DOHH2 (cell line): ENCODE results near the gene NAP1L5.
A peak's percentile ranks its signal among the peaks of the same experiment; 100 is the strongest.

ENCODE experiments used
- H3F3A ChIP-seq: fragments of 200-600 bp; sonication (generic), shearing (Covaris generic); 2 replicates; pipeline ENCODE4 v1.6.0; 2016; ENCODE audit warnings: antibody characterized with exemption, mild to moderate bottlenecking; ENCODE audit not compliant: control insufficient read depth, insufficient read depth
- H3K27ac ChIP-seq: fragments of 200-600 bp; sonication (generic); 2 replicates; pipeline ENCODE4 v1.5.1; 2014; ENCODE audit warnings: low read depth, mild to moderate bottlenecking, low read length, moderate library complexity
- H3K27me3 ChIP-seq: fragments of 200-600 bp; sonication (generic); 2 replicates; pipeline ENCODE4 v1.6.1; 2014; ENCODE audit warnings: mild to moderate bottlenecking, low read length, mixed read lengths; ENCODE audit not compliant: control insufficient read depth
- H3K36me3 ChIP-seq: fragments of 200-600 bp; sonication (generic); 2 replicates; pipeline ENCODE4 v1.6.1; 2014; ENCODE audit warnings: mild to moderate bottlenecking, low read length, moderate library complexity, mixed read lengths; ENCODE audit not compliant: control insufficient read depth
- H3K4me1 ChIP-seq: fragments of 200-600 bp; sonication (generic); 2 replicates; pipeline ENCODE4 v1.6.1; 2014; ENCODE audit warnings: mild to moderate bottlenecking, low read length, mixed read lengths; ENCODE audit not compliant: control insufficient read depth
- H3K4me2 ChIP-seq: fragments of 200-600 bp; sonication (generic); 2 replicates; pipeline ENCODE4 v1.6.0; 2014; ENCODE audit warnings: mild to moderate bottlenecking, low read length, moderate library complexity
- H3K4me3 ChIP-seq: fragments of 200-600 bp; sonication (generic); 2 replicates; pipeline ENCODE4 v1.5.1; 2014; ENCODE audit warnings: mild to moderate bottlenecking, low read length, mixed read lengths
- H3K79me2 ChIP-seq: fragments of 200-600 bp; sonication (generic); 2 replicates; pipeline ENCODE4 v1.6.1; 2014; ENCODE audit warnings: mild to moderate bottlenecking, low read length, mixed read lengths; ENCODE audit not compliant: control insufficient read depth
- H3K9me2 ChIP-seq: fragments of 200-600 bp; sonication (generic); replicated peaks from 2 replicates; pipeline ENCODE4 v1.6.1; 2014; ENCODE audit warnings: mild to moderate bottlenecking, low read length, mixed read lengths; ENCODE audit not compliant: control insufficient read depth
- H3K9me3 ChIP-seq: fragments of 200-600 bp; sonication (generic); 2 replicates; pipeline ENCODE4 v1.6.1; 2014; ENCODE audit warnings: antibody characterized with exemption, low read length, mixed read lengths; ENCODE audit not compliant: control insufficient read depth, insufficient read depth
- H4K20me1 ChIP-seq: fragments of 200-600 bp; sonication (generic); 2 replicates; pipeline ENCODE4 v1.6.0; 2014; ENCODE audit warnings: low read depth, mild to moderate bottlenecking, antibody characterized with exemption, low read length, moderate library complexity; ENCODE audit not compliant: control insufficient read depth, insufficient read depth
- EZH2phosphoT487 ChIP-seq: fragments of 200-600 bp; sonication (generic); IDR thresholded peaks from 2 replicates; pipeline ENCODE4 v1.6.1; 2017; ENCODE audit warnings: borderline replicate concordance, mild to moderate bottlenecking, antibody characterized with exemption, low read length, moderate library complexity, mixed read lengths
- TF ChIP-seq, protein P1 (sequence below): fragments of 200-600 bp; sonication (generic); IDR thresholded peaks from one replicate; pipeline ENCODE4 v1.5.1; 2014; ENCODE audit warnings: antibody characterized with exemption, mild to moderate bottlenecking, low read depth, low read length; ENCODE audit not compliant: poor library complexity, severe bottlenecking

NAP1L5 gene

DNA sequence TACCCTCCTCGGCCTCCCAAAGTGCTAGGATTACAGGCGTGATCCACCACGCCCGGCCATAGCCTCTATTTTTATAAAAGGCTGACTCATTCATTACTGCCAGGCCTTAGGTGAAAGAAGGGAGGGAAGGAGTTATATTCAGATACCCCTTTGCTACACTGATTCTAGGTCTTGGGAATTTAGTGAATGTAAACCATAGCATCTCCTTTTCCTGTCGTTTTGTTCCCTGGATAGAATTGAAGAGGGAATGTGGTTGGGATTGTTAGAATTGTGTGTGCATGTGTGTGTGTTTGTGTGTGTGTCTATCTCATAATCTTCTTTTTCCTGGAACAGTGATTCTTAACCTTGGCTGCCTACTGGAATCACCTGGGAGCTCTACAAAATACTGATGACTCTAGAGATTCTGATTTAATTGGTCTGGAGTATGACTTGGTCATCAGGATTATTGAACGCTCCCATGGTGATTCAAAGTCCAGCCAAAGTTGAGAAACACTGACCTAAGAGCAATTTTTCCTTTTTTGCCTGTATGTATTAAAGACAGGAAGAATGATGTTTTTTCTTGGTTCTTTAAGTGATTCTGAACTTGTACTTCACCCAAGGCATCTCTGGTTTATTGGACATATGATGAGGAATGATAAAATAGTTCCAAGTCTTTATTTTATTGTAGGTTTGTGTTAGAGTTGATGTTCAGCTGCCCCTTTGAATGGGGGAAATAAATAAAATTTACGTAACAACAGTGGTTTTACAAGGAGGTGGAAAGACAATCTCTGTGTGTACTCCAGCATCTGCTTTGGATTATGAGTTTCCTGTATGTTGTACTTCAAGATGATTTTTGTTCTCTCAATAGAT lies 37.0 kb downstream of the NAP1L5 start:
- Histone ChIP-seq H3K79me2 (no peaks in the 10 kb centered on the region), H3K27ac (no peak overlapping the region), H3K4me2 (no peak overlapping the region), H3F3A (no peaks in the 10 kb centered on the region), H3K27me3 (no peaks in the 10 kb centered on the region), H3K4me3 (no peak overlapping the region), H4K20me1 (no peaks in the 10 kb centered on the region; the same call in 1 of the 2 replicates), H3K4me1 (no peaks in the 10 kb centered on the region), H3K9me2 (no peaks in the 10 kb centered on the region), H3K36me3 (peaks cover 4% of the 10 kb centered on the region; the same call in 1 of the 2 replicates), H3K9me3 (no peaks in the 10 kb centered on the region)
- no peak for TF ChIP-seq EZH2phosphoT487
- TF ChIP-seq, protein P1, sequence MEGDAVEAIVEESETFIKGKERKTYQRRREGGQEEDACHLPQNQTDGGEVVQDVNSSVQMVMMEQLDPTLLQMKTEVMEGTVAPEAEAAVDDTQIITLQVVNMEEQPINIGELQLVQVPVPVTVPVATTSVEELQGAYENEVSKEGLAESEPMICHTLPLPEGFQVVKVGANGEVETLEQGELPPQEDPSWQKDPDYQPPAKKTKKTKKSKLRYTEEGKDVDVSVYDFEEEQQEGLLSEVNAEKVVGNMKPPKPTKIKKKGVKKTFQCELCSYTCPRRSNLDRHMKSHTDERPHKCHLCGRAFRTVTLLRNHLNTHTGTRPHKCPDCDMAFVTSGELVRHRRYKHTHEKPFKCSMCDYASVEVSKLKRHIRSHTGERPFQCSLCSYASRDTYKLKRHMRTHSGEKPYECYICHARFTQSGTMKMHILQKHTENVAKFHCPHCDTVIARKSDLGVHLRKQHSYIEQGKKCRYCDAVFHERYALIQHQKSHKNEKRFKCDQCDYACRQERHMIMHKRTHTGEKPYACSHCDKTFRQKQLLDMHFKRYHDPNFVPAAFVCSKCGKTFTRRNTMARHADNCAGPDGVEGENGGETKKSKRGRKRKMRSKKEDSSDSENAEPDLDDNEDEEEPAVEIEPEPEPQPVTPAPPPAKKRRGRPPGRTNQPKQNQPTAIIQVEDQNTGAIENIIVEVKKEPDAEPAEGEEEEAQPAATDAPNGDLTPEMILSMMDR: no peak

DNA sequence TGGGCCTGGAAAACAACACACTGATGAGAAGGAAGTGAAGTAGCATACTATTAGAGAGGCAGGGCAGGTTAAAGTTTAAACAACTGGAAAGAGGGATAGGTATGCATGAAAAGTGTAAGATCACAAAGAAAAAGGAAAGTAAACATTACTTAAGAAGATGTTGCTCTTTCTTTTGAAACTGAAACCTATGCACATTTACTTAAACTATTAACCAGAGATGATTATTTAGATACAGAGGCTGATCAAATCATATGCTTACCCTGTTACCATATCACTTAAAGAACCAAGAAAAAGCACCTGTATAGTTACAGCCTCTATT lies 37.8 kb downstream of the NAP1L5 start:
- H3K9me2 ChIP-seq: no peaks in the 10 kb centered on the region
- TF ChIP-seq EZH2phosphoT487: no peak
- TF ChIP-seq, protein P1: no peak
- no peaks in the 10 kb centered on the region for H3K27me3 ChIP-seq
- H3K36me3 ChIP-seq: peaks cover 4% of the 10 kb centered on the region; the same call in 1 of the 2 replicates
- no peak overlapping the region for H3K4me2 ChIP-seq
- H3F3A ChIP-seq: no peaks in the 10 kb centered on the region
- no peaks in the 10 kb centered on the region for H3K9me3 ChIP-seq
- no peak overlapping the region for H3K4me3 ChIP-seq
- H3K27ac ChIP-seq: no peak overlapping the region
- no peaks in the 10 kb centered on the region; the same call in 1 of the 2 replicates for H4K20me1 ChIP-seq
- no peaks in the 10 kb centered on the region for H3K4me1 ChIP-seq
- no peaks in the 10 kb centered on the region for H3K79me2 ChIP-seq

DNA sequence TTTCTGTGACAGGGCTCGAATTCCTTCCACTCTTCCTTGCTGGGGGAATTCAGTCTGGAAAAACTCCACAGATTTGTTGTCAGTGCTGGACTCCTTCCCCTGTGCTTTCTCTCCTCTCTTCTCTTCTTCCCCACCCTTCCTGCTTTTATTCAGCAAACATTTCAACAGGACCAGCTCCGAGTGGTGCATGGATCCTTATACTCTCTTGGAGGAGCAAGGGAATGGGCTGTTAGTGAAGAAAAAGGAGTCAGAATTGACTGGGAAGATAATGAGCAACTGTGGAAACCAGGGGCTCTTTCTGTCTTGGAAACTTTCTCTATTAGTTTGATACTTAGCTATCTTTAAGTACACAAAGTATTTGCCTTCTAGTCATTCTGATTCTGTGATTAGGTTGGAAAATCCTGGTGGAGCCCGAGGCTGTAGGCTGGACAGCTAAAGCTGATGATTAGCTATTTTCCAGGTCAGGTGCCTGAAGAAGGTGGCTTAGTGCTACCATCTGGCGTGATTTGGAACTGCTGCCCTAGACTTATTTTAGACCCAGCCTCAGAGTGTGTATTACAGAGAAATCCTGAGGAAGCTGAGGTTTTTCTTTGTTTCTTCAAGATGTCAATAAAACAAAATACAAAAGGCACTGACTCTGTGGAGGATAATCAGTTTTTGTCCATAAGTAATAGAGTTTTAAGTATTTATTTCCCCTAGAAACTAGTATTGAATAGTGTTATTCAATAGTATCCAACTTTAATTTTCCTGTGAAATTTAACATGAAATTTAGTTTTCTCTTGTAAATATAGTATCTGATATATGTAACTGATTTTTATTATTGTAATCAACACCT lies 38.4 kb downstream of the NAP1L5 start:
- Histone ChIP-seq H3K4me1 (no peaks in the 10 kb centered on the region), H3F3A (no peaks in the 10 kb centered on the region), H3K79me2 (no peaks in the 10 kb centered on the region), H3K4me3 (no peak overlapping the region), H3K36me3 (peaks cover 4% of the 10 kb centered on the region; the same call in 1 of the 2 replicates), H3K27me3 (no peaks in the 10 kb centered on the region), H4K20me1 (no peaks in the 10 kb centered on the region; the same call in 1 of the 2 replicates), H3K9me2 (no peaks in the 10 kb centered on the region), H3K4me2 (no peak overlapping the region), H3K9me3 (no peaks in the 10 kb centered on the region), H3K27ac (no peak overlapping the region)
- TF ChIP-seq, protein P1: peak; percentile 59
- no peak for TF ChIP-seq EZH2phosphoT487
